GM21717 (cell line): ENCODE data around the gene RINT1.
"Not testable (repeated sequence)": the region's sequence is repeated elsewhere in the genome, so short reads cannot be mapped to it uniquely, and the experiment has no call there.

Experiments
- ATAC-seq: cut with Tn5 transposase; IDR thresholded peaks from one replicate; pipeline ENCODE4 v1.9.1; 2021; ENCODE audit warnings: mild to moderate bottlenecking, moderate library complexity; ENCODE audit not compliant: unreplicated experiment

The RINT1 gene

GRCh38 chr7:105596866-105597265, 64.9 kb downstream of the RINT1 start:
- no peak for ATAC-seq

DNA sequence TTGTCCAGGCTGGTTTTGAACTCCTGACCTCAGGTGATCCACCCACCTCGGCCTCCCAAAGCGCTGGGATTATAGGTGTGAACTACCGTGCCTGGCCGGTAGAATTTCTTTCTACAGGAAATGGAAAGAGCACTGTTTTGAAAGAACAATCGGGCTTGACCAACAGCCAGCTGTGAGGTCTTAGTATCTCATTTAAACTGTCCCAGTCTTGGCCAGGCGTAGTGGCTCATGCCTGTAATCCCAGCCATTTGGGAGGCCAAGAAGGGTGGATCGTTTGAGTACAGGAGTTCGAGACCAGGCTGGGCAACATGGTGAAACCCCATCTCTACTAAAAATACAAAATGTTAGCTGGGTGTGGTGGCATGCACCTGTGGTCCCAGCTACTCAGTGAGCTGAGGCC, 67.1 kb downstream of the RINT1 start:
- ATAC-seq = not testable (repeated sequence)

- no peak for ATAC-seq
These were observed 67.5 kb downstream of the RINT1 start for GRCh38 chr7:105599551-105599950.

- no peak for ATAC-seq
These were observed 68.9 kb downstream of the RINT1 start for GRCh38 chr7:105600720-105601550.

- ATAC-seq = no peak
These were observed 70.6 kb downstream of the RINT1 start for GRCh38 chr7:105602325-105603305.

GRCh38 chr7:105610165-105610930, 78.3 kb downstream of the RINT1 start:
- no peak for ATAC-seq

DNA sequence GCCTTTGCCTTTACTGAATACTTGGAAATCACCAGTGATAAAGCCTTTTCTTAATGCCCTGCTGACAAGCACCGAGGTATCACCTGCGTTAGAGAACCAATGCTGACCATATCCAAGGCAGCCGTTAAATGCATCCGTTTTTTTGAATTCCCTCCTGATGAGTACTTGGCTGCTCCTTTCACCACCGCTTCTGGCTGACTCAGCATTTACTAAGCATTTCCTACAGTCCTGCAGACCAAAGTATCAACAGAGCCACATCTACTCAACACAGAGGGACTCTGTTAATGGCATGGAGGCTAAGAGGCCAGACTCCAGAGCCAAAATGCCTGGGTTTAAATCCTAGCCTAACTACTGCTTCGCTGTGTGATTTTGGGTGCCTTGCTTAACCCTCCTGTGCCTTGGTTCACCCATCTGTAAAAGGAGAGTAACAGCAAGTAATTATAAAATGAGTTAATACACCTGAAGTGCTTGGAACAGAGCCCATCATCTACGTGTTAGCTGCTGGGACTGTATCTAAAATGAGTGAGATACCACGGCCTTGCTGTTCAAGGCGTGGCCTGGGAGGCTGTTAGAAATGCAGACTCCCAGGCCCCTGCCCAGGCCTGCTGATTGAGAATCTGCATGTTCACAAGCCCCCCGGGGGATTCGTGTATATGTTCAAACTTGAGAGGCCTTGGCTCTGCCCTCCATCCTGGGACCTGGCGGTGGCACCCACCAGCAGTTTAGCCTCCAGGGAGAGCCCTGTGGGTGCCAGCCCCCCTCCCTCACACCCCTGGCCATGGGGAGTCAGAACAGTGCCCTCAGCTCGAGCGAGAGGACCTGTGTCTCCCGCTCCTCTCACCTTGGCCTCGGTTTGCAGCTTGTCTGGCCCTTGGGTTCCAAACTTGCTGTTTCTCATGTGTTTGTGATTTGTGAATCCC, 80.1 kb downstream of the RINT1 start:
- no peak for ATAC-seq

DNA sequence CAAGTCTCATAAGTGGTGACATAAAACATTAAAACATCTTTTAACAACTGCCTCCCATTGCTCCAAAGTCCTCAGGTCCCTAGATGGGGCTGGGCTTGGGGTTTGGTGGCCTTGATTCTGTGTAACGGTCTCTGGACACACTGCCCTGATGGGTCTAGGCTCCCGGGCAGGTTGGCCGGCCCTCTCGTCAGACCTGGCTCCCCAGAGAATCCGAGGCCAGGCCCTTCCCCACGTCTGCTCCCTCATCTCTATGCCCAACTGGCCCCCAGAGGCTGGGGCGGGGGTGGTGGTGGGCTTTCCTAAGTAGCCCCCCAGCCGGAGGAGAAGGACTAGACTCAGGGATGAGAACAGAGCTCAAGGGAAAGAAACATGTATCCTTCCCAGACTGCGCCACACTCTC, 80.8 kb downstream of the RINT1 start:
- ATAC-seq = no peak

GRCh38 chr7:105613611-105614330, 81.8 kb downstream of the RINT1 start:
- no peak for ATAC-seq

DNA sequence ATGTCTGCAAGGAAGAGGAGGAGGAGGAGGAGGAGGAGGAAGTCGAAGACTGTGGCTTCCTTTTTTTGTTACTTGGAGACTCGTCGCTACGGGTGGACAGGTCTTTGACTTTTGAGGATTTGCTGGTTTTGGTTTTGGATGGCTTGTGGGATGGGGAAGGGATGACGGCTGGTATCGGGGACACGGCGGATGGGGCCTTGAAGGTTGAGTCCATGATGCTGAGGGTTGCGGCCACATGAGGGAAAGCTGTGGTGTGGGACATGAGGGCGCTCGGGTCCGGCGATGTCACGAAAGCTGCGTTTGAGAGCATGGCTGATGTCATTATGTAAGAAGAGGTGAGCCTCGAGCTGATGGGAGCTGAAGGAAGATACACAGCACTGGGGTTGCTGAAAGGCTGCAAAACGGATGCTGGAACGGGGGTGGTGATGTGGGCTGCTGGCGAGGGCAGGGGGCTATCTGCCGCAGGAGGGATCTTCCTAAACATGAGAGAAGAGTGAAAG, 82.4 kb downstream of the RINT1 start:
- no peak for ATAC-seq
